ENCODE results near the gene LHPP. TPM values are rescaled to one million over a fixed set of nuclear protein-coding genes. Genes with fewer than 3 reads are reported as not detected.
A peak's percentile ranks its signal among the peaks of the same experiment; 100 is the strongest.

Gene LHPP
- total and polyA plus RNA-seq, 10 of the 15 experiments (the other 5 are each of a cell fraction or from before 2014, with no cell fraction given): 0.79 to 9.8 (median 6.7) TPM

- no peak for FAIRE-seq
These were observed 183.3 kb downstream of the LHPP start for GRCh38 chr10:124644771-124645415.

More at GRCh38 chr10:124644771-124645415, 183.3 kb downstream of the LHPP start:
- in situ Hi-C loops (cut with MboI) (no loop called here), intact Hi-C loops (cut with micrococcal nuclease; ENCODE audit: unreplicated experiment) (loop anchor here (5.0 kb wide), 2 partner anchors 42 to 97 kb away; partner anchors contain the start of gene FAM53B)
- no peak overlapping the region for H3K27ac ChIP-seq (ENCODE audit: control insufficient read depth, insufficient read depth)
- H2AFZ ChIP-seq (ENCODE audit: control insufficient read depth, low read depth, low read length): no peak overlapping the region
- H3K79me2 ChIP-seq (ENCODE audit: control insufficient read depth, insufficient read depth, low read length): peaks cover 14% of the 10 kb centered on the region
- H3K9ac ChIP-seq (ENCODE audit: control insufficient read depth, insufficient read depth, low read length): no peak overlapping the region
- H4K20me1 ChIP-seq (ENCODE audit: control insufficient read depth, insufficient read depth): no peaks in the 10 kb centered on the region
- ATAC-seq: no peak
- no peaks in the 10 kb centered on the region for H3K27me3 ChIP-seq (replicated peaks in 1 of 2; ENCODE audit: control insufficient read depth in 2 of 2, insufficient read depth in 2 of 2, low read length in 1 of 2)
- no peak for TF ChIP-seq NKRF (conservative IDR thresholded peaks at IDR 0.05)
- no peak for TF ChIP-seq USF1 (IDR thresholded peaks at IDR 0.05; ENCODE audit: borderline replicate concordance, extremely low read length, insufficient read depth, low read depth, low read length)
- TF ChIP-seq ZNF207 (IDR thresholded peaks at IDR 0.05; ENCODE audit: borderline replicate concordance): no peak
- 0 out of 2 replicates have a peak, but pooled peaks have one; percentile 18 for TF ChIP-seq NR2F1 (conservative IDR thresholded peaks at IDR 0.05)
- TF ChIP-seq RAD21 (IDR thresholded peaks at IDR 0.05; ENCODE audit: insufficient read depth, low read depth, low read length): peak; percentile 51
- TF ChIP-seq TCF12 (IDR thresholded peaks at IDR 0.05; ENCODE audit: low read depth, low read length): no peak
- TF ChIP-seq CTCF (IDR thresholded peaks at IDR 0.05 in 2 of 3, conservative IDR thresholded peaks at IDR 0.05 in 1 of 3; ENCODE audit: control insufficient read depth in 2 of 3, extremely low read depth in 1 of 3, insufficient read depth in 1 of 3, low read depth in 3 of 3, low read length in 3 of 3): peak in 1 of 3 experiments; percentile 35; a peak in 2 of 6 replicates
- TF ChIP-seq, protein P1, sequence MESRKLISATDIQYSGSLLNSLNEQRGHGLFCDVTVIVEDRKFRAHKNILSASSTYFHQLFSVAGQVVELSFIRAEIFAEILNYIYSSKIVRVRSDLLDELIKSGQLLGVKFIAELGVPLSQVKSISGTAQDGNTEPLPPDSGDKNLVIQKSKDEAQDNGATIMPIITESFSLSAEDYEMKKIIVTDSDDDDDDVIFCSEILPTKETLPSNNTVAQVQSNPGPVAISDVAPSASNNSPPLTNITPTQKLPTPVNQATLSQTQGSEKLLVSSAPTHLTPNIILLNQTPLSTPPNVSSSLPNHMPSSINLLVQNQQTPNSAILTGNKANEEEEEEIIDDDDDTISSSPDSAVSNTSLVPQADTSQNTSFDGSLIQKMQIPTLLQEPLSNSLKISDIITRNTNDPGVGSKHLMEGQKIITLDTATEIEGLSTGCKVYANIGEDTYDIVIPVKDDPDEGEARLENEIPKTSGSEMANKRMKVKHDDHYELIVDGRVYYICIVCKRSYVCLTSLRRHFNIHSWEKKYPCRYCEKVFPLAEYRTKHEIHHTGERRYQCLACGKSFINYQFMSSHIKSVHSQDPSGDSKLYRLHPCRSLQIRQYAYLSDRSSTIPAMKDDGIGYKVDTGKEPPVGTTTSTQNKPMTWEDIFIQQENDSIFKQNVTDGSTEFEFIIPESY (IDR thresholded peaks at IDR 0.05): 0 out of 2 replicates have a peak, but pooled peaks have one; percentile 46
- no peak for TF ChIP-seq NFIC (IDR thresholded peaks at IDR 0.05; ENCODE audit: low read depth, low read length)
- no peak for TF ChIP-seq YBX1 (IDR thresholded peaks at IDR 0.05)
- CTCF ChIA-PET: interaction anchor here (1.2 to 4.4 kb wide), 3 partner anchors 42 to 97 kb away, joined by 3 to 30 read pairs (median 4); no protein-coding TSS in a partner anchor
- SMC1A ChIA-PET (ENCODE audit: uncharacterized antibody, unreplicated experiment): interaction anchor here (1.2 to 8.4 kb wide), 3 partner anchors 44 to 101 kb away, joined by 3 to 81 read pairs (median 4); no protein-coding TSS in a partner anchor
- 77% methylated on average over 10 of the region's 10 CpGs for WGBS (ENCODE audit: insufficient coverage, insufficient replicate concordance, low lambda C conversion rate, missing lambda C conversion rate)
- no peaks in the 10 kb centered on the region for H3K9me3 ChIP-seq (replicated peaks; ENCODE audit: control insufficient read depth, insufficient read depth, low read length)
- H3K4me3 ChIP-seq: no peak overlapping the region
- BruUV-seq (replicated peaks): no TSS peak
- DNase-seq (ENCODE audit: low read depth, low spot score): no peak
- H3K4me2 ChIP-seq (ENCODE audit: control insufficient read depth, insufficient read depth): no peak overlapping the region
- peaks cover 0 to 4% of the 10 kb centered on the region in 2 experiments; a peak in 3 of 4 replicates for H3K36me3 ChIP-seq (ENCODE audit: control insufficient read depth in 2 of 2, insufficient read depth in 2 of 2, low read length in 1 of 2)
- RAD21 ChIA-PET (ENCODE audit: unreplicated experiment): interaction anchor here (0.8 to 2.7 kb wide), 7 partner anchors 24 to 104 kb away, joined by 3 to 14 read pairs (median 4); no protein-coding TSS in a partner anchor
- H3K4me1 ChIP-seq (ENCODE audit: control insufficient read depth, insufficient read depth, low read length): peaks cover 45% of the 10 kb centered on the region
- POLR2A ChIA-PET: interaction anchor here (1.1 to 1.5 kb wide), 3 partner anchors 43 to 100 kb away, joined by 3 to 6 read pairs (median 3); no protein-coding TSS in a partner anchor
